Ishikawa (cell line): ENCODE results near the gene TMEM192.

Experiments used
- CREB1 ChIP-seq: IDR thresholded peaks from 2 replicates; pipeline ENCODE4 v1.6.1; 2012; ENCODE audit warnings: low read depth
- EGR1 ChIP-seq: IDR thresholded peaks from 2 replicates; pipeline ENCODE4 v1.6.1; 2012
- FOXM1 ChIP-seq: IDR thresholded peaks from 2 replicates; pipeline ENCODE4 v1.6.1; 2012; ENCODE audit warnings: low read depth, borderline replicate concordance
- TEAD4 ChIP-seq: IDR thresholded peaks from 2 replicates; pipeline ENCODE4 v1.6.1; 2012
- ZBTB7A ChIP-seq: IDR thresholded peaks from 2 replicates; pipeline ENCODE4 v1.6.1; 2012; ENCODE audit warnings: low read depth

DNA sequence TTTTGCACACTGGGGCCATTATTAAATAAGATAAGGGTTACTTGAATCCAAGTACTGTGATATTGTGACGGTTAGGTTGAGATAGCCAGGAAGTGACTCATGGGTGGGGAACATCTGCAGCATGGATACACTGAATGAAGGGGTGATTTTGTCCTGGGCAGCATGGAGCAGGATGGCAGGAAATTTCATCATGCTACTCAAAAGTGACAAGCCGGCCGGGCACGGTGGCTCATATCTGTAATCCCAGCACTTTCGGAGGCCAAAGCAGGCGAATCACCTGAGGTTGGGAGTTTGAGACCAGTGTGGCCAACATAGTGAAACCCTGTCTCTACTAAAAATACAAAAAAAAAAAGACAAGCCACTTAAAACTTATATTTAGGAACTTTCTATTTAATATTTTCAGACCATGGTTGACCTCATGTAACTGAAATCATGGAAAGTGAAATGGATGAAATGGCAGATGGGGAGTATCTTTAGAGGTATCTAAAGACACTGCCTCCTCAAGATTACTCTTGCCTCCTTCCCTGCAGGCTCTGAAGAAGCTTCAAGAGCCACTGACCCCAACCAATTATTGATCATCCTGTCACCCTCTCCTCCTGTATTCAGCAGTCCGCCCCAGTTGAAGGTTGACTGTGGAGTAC, 84.8 kb downstream of the TMEM192 start:
- no peak for TF ChIP-seq CREB1
- no peak for TF ChIP-seq FOXM1
- no peak for TF ChIP-seq EGR1
- TF ChIP-seq ZBTB7A: no peak
- TF ChIP-seq TEAD4: no peak
